ENCODE results near the gene KIF11.

Gene KIF11

DNA sequence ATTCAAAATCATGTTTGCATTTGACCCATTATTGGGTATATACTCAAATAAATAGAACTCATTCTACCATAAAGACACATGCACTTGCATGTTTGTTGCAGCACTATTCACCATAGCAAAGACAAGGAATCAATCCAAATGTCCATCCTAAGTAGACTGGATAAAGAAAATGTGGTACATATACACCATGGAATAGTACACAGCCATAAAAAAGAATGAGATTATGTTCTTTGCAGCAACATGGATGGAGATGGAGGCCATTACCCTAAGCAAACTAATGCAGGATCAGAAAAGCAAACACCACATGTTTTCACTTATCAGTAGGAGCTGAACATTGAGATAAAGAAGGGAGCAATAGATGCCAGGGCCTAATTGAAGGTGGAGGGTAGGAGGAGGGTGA, 84.8 kb downstream of the KIF11 start:
- no peak for DNase-seq (ENCODE audit: low read depth, low spot score)

- no peak for DNase-seq (ENCODE audit: low read depth, low spot score)
These were observed 85.3 kb downstream of the KIF11 start for GRCh38 chr10:92678206-92678605.

GRCh38 chr10:92681306-92681834, 88.4 kb downstream of the KIF11 start:
- no peak for DNase-seq (ENCODE audit: low read depth, low spot score)

DNA sequence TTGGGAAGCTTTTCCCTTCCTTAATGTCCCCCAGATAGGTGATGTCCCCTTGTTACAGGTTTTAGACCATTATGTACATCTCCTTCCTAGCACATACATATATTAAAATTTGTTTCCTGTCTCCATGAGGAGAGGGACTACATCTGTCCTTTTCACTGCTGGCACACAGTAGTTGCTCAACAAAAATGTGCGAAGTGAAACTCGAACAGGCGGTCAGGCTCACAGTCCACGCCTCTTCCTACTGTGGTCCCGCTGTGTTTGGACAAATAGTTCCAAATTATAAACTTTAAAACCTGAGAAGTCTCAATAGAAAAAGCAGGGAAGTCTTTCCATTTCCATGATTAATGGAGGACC, 95.6 kb downstream of the KIF11 start:
- no peak for DNase-seq (ENCODE audit: low read depth, low spot score)

DNA sequence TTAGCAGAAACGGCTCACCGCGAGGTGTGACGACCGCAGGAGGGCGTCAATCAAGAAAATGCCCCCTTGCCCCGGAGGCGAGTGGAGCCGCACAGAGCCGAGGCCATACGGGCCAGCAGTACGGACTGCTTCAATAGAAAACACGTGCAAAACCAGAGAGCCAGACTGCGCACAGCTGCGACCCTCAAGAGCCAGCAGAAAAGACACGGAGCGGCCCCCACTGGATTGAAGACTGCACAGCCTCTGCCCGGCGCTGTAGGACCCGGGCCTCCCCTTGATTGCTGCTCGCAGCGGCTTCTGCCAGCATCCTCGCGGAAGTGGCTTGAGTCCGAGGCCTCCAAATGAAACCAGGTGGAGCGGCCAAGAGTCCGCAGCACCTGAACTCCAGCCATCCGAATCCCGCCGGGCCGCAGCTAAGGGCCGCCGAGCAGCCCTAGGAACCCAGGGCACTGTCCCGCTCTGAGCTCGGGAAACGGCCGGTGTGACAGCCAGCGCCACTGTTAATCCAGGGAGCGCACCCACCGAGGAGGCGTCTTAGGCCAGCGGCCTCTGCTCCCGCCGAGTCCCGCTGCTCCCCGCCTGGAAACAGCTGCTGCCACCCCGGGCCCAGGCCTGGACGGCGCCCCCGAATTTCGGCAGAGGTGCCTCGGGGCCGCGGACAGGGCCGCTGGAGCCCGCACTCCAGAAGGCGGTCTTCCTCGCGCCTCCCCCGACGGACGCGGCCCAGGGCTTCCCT, 96.2 kb downstream of the KIF11 start:
- no peak for DNase-seq (ENCODE audit: low read depth, low spot score)

- DNase-seq (ENCODE audit: low read depth, low spot score): no peak
These were observed 96.8 kb downstream of the KIF11 start, which contains the start of gene HHEX for GRCh38 chr10:92689663-92690210. Gene HHEX, plus strand, starts transcription at chr10:92689955. Its CDS starts 32 bp downstream, at chr10:92689987.

GRCh38 chr10:92690211-92690914, 97.4 kb downstream of the KIF11 start:
- no peak for DNase-seq (ENCODE audit: low read depth, low spot score)

GRCh38 chr10:92690915-92691590, 98.1 kb downstream of the KIF11 start:
- DNase-seq (ENCODE audit: low read depth, low spot score): no peak

DNA sequence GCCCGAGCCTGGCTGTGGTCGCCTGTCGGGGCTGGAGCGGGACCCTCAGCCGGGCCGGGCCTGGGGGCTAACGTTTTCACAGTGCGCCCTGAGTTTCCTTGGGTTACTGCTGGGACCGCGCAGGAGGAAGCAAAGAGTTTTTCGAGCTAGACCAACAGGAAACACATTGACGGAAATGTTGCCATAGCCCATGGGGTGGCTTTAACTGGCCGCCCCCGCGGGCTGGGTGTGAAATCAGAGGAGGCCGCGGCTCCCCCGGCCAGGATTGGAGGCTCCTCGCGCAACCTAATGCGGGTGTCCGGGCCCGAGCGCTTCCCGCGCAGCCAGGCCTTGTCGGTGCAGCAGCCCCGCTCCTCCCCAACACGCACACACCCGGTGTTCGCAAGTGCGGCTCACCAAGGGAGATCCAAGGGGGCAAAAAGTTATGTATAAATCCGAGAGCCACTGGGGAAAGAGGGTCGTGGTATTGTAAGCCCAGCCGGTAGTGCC, 98.7 kb downstream of the KIF11 start:
- no peak for DNase-seq (ENCODE audit: low read depth, low spot score)

DNA sequence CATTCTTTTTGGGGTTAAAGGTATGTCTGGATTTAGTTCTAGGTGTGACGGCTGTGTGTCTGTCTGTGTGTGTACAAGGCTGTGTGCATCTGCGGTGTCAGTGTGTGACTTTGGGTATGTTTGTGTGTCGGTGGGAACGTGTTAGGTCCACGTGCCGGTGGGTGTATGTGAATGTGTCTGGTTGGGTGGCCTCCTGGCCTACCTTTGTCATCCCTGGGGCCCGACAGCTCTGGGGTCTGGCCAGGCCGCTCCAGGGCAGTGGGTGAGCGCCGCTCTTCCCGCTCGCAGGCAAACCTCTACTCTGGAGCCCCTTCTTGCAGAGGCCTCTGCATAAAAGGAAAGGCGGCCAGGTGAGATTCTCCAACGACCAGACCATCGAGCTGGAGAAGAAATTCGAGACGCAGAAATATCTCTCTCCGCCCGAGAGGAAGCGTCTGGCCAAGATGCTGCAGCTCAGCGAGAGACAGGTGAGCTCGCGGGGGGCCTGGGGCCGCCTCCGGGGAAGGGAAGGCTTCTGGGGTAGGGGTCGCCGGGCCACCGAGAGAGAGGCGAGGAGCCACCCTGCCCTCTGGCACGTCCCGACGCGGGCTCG, 99.2 kb downstream of the KIF11 start:
- DNase-seq (ENCODE audit: low read depth, low spot score): no peak

GRCh38 chr10:92692697-92693533, 100.0 kb downstream of the KIF11 start:
- no peak for DNase-seq (ENCODE audit: low read depth, low spot score)

DNA sequence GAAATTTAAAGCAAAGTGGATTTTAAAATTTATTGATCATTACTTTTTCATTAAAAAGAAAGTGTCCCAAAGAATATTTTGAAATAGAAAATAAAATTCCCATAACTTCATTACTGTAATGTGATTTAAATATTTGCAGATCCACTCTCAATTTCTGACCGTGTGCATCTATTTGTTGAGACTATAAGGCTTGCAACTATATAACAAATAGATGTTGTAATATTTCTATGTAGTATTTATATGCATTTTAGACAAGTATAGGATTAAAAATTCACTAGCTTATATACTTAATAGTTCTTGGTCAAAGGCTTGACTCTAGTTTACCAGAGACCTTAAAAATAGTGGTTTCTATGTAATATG, 100.6 kb downstream of the KIF11 start:
- DNase-seq (ENCODE audit: low read depth, low spot score): no peak

DNA sequence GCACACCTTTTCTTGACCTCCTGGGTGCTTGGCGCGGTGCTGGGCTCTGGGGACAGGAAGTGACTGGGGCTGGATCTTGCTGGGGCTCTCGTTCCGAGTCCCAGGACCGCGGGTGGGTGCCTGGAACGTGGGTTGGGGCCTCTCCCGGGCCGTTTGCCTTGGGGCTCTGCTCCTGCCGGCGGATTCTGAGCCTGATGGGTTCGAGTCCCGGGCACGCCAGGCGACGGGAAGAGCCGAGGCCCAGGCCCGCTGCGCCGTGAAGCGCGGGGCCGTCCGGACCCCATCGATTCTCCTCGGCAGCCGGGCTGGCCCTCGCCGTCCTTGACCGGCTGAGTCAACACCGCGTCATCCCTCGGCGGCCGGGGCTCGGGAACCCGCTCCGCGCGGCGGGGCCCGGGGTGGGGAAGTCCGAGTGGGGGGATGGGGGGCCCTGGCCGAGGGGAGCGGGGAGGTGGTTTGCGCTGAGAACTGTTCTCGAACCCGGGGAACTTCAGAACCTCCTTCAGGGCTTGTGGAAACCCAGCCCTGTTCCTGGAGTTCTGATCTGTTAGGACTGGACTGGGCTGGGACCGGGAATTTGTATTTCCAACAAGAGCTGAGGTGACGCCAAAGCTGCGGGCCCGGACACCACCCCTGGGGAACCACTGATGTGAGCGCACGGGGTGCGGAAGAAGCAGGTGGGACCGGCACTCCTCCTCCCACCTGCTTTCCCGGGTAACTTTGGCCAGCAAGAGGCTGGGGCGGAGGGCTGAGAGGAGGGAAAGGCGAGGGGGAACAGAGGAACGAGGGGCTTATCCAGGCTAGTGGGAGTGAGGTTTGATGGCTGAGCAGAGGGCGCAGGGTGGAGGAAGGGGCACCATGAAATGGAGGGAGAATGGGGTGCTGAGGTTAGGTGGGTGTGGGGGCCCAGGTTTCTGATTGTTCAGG, 103.0 kb downstream of the KIF11 start:
- DNase-seq (ENCODE audit: low read depth, low spot score): no peak

DNA sequence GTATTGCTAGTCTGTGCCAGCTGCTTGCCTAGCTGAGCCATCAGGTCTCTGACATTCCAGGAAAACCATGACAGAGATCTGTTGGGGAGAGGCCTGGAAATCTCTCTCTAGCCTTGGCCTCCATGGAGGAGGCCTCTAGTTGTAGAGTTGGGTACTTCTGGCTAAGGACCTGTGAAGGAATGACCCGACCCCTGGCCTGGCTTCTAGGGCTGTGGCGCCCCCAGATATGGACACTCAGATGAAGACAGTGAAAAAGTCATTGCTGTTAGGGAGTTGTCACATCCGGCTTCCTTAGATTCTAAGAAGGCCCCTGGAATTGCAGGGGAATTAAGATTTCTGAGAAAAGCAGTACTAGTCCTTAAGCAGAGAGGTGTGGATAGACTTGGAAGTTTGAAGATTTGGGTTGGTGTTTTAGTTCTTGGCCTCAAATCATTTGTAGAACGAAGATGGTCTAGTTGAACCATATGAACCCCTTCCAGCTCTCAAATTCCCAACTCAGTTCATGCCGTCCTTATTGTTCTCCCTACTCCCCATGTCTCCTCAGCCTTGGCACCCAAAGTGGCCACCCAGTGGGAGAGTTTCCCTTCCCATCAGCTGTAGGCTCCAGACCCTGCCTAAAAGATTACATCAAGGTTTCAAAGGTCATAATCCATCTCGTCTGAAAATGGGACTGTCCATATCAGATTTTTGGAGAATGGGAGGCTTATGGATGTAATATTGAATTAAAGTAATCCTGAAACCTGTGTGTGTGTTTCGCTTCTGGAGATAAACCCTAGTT, 103.9 kb downstream of the KIF11 start:
- DNase-seq (ENCODE audit: low read depth, low spot score): no peak

GRCh38 chr10:92697663-92698511, 105.0 kb downstream of the KIF11 start:
- DNase-seq (ENCODE audit: low read depth, low spot score): no peak

- no peak for DNase-seq (ENCODE audit: low read depth, low spot score)
These were observed 106.2 kb downstream of the KIF11 start for GRCh38 chr10:92699193-92699517.

DNA sequence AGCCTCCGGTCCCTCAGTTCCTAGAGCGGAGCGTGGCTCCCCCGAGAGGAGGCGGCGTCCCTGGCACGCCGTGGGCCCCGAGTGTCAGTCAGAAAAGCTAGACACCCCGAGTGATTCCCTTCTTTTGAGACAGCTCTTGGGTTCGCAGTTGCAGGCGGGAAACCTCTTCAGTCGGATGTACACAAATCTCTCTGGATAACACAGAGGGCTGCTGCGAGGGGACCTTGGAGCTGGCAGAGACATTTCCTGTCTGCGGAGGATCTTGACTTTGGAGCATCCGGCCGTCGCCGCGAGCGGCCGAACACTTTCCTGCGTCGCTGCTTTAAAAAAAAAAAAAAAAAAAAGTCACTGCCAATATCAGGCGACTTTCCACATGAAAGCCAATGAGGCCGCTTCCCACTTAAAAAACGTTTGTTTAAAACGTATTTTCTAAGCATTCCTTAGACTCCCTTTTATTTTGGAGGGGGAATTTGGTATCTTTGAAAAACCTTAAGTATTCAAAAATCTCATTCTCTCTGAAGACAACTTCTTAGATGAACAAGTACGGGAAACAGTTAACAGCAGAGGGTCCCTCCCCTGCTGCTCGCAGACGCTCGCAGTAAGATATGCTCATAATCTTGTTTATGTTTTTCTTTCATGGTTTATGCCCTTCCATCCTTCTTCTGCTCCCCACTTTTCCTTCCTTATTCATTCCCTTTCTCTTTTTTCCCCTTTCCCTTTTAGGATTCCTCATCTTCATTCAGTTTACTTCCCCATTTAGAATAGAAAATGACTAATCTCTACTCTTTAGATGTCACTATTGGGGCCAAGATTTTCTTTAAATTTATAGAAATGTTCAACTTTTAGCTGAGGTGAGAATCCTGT, 106.8 kb downstream of the KIF11 start:
- DNase-seq (ENCODE audit: low read depth, low spot score): no peak

Measured in smooth muscle cell of the brain vasculature (primary cell).